ENCODE data around the gene EMID1. TPM values are rescaled to one million over a fixed set of nuclear protein-coding genes. Genes with fewer than 3 reads are reported as not detected.
A peak's percentile ranks its signal among the peaks of the same experiment; 100 is the strongest.

EMID1 gene
- total and polyA plus RNA-seq, 5 donors from 2014 or later = 0.40 to 1.3 TPM; not detected in 3

- Histone ChIP-seq H3K4me3 (ENCODE audit: low read depth, low read length) (no peak overlapping the region), H3K9me3 (ENCODE audit: control insufficient read depth in 2 of 2, low read length in 2 of 2) (no peaks in the 10 kb centered on the region), H3K4me1 (ENCODE audit: control insufficient read depth, insufficient read depth, low read length, poor library complexity, severe bottlenecking) (no peaks in the 10 kb centered on the region), H3K36me3 (ENCODE audit: control insufficient read depth, insufficient read depth, low read length) (no peaks in the 10 kb centered on the region), H3K27ac (ENCODE audit: insufficient read depth, low read length, poor library complexity, severe bottlenecking) (no peak overlapping the region), H3K27me3 (ENCODE audit: control insufficient read depth, insufficient read depth, low read length) (no peaks in the 10 kb centered on the region)
- peaks cover 5% of the 10 kb centered on the region for H3K27me3 Mint-ChIP-seq
- H3K4me1 Mint-ChIP-seq = peaks cover 0 to 6% (median under 1%) of the 10 kb centered on the region in 4 donors
- H3K27ac Mint-ChIP-seq = no peak overlapping the region
- no peaks in the 10 kb centered on the region for H3K36me3 Mint-ChIP-seq
- H3K9me3 Mint-ChIP-seq = peaks cover 0 to 6% (median 2%) of the 10 kb centered on the region in 7 donors
- ATAC-seq (ENCODE audit: low read depth in 2 of 2) (no peak), DNase-seq (no peak)
- no peak overlapping the region for H3K4me3 Mint-ChIP-seq
These were observed 9.6 kb upstream of the EMID1 start for GRCh38 chr22:29195964-29196666.

GRCh38 chr22:29197096-29197495, 8.6 kb upstream of the EMID1 start:
- H3K4me1 Mint-ChIP-seq = peaks cover 0 to 12% (median 4%) of the 10 kb centered on the region in 4 donors
- peaks cover 0 to 6% (median 2%) of the 10 kb centered on the region in 7 donors for H3K9me3 Mint-ChIP-seq
- no peaks in the 10 kb centered on the region for H3K36me3 Mint-ChIP-seq
- H3K4me3 ChIP-seq (ENCODE audit: low read depth, low read length) = no peak overlapping the region
- DNase-seq = no peak
- ATAC-seq (ENCODE audit: low read depth in 2 of 2) = no peak
- no peaks in the 10 kb centered on the region for H3K9me3 ChIP-seq (ENCODE audit: control insufficient read depth in 2 of 2, low read length in 2 of 2)
- no peaks in the 10 kb centered on the region for H3K36me3 ChIP-seq (ENCODE audit: control insufficient read depth, insufficient read depth, low read length)
- peaks cover 5% of the 10 kb centered on the region for H3K27me3 Mint-ChIP-seq
- no peaks in the 10 kb centered on the region for H3K27me3 ChIP-seq (ENCODE audit: control insufficient read depth, insufficient read depth, low read length)
- no peak overlapping the region for H3K4me3 Mint-ChIP-seq
- H3K4me1 ChIP-seq (ENCODE audit: control insufficient read depth, insufficient read depth, low read length, poor library complexity, severe bottlenecking) = peaks cover 5% of the 10 kb centered on the region
- H3K27ac ChIP-seq (ENCODE audit: insufficient read depth, low read length, poor library complexity, severe bottlenecking) = no peak overlapping the region
- H3K27ac Mint-ChIP-seq = no peak overlapping the region

GRCh38 chr22:29198240-29198639, 7.5 kb upstream of the EMID1 start:
- DNase-seq (no peak), ATAC-seq (ENCODE audit: low read depth in 2 of 2) (no peak)
- H3K4me1 Mint-ChIP-seq = peaks cover 5 to 22% (median 11%) of the 10 kb centered on the region in 4 donors
- peaks cover 14% of the 10 kb centered on the region for H3K4me1 ChIP-seq (ENCODE audit: control insufficient read depth, insufficient read depth, low read length, poor library complexity, severe bottlenecking)
- H3K27ac ChIP-seq (ENCODE audit: insufficient read depth, low read length, poor library complexity, severe bottlenecking) = no peak overlapping the region
- no peak overlapping the region for H3K4me3 Mint-ChIP-seq
- no peak overlapping the region for H3K27ac Mint-ChIP-seq
- H3K36me3 ChIP-seq (ENCODE audit: control insufficient read depth, insufficient read depth, low read length) = no peaks in the 10 kb centered on the region
- H3K36me3 Mint-ChIP-seq = no peaks in the 10 kb centered on the region
- no peak overlapping the region for H3K4me3 ChIP-seq (ENCODE audit: low read depth, low read length)
- no peaks in the 10 kb centered on the region for H3K27me3 ChIP-seq (ENCODE audit: control insufficient read depth, insufficient read depth, low read length)
- H3K27me3 Mint-ChIP-seq = peaks cover 5% of the 10 kb centered on the region
- peaks cover 0 to 6% (median 2%) of the 10 kb centered on the region in 7 donors for H3K9me3 Mint-ChIP-seq
- no peaks in the 10 kb centered on the region for H3K9me3 ChIP-seq (ENCODE audit: control insufficient read depth in 2 of 2, low read length in 2 of 2)

GRCh38 chr22:29199702-29200400, 5.8 kb upstream of the EMID1 start:
- Mint-ChIP-seq H3K27me3 (peaks cover 9% of the 10 kb centered on the region), H3K9me3 (peaks cover 0 to 3% (median 0%) of the 10 kb centered on the region in 7 donors), H3K36me3 (no peaks in the 10 kb centered on the region), H3K4me3 (peak overlapping the region in 1 of 4 donors; percentile 23), H3K4me1 (peaks cover 5 to 30% (median 13%) of the 10 kb centered on the region in 4 donors), H3K27ac (no peak overlapping the region)
- H3K4me3 ChIP-seq (ENCODE audit: low read depth, low read length) = no peak overlapping the region
- H3K36me3 ChIP-seq (ENCODE audit: control insufficient read depth, insufficient read depth, low read length) = no peaks in the 10 kb centered on the region
- DNase-seq = no peak
- no peak for ATAC-seq (ENCODE audit: low read depth in 2 of 2)
- no peaks in the 10 kb centered on the region for H3K27me3 ChIP-seq (ENCODE audit: control insufficient read depth, insufficient read depth, low read length)
- H3K4me1 ChIP-seq (ENCODE audit: control insufficient read depth, insufficient read depth, low read length, poor library complexity, severe bottlenecking) = peaks cover 14% of the 10 kb centered on the region
- no peaks in the 10 kb centered on the region for H3K9me3 ChIP-seq (ENCODE audit: control insufficient read depth in 2 of 2, low read length in 2 of 2)
- H3K27ac ChIP-seq (ENCODE audit: insufficient read depth, low read length, poor library complexity, severe bottlenecking) = no peak overlapping the region

GRCh38 chr22:29200901-29201300, 4.8 kb upstream of the EMID1 start:
- H3K36me3 Mint-ChIP-seq = no peaks in the 10 kb centered on the region
- H3K4me3 ChIP-seq (ENCODE audit: low read depth, low read length) = no peak overlapping the region
- peaks cover 5 to 30% (median 15%) of the 10 kb centered on the region in 4 donors for H3K4me1 Mint-ChIP-seq
- ATAC-seq (ENCODE audit: low read depth in 2 of 2) (no peak), DNase-seq (no peak)
- H3K27ac Mint-ChIP-seq = no peak overlapping the region
- H3K27me3 Mint-ChIP-seq = peaks cover 13% of the 10 kb centered on the region
- H3K27me3 ChIP-seq (ENCODE audit: control insufficient read depth, insufficient read depth, low read length) = no peaks in the 10 kb centered on the region
- H3K4me3 Mint-ChIP-seq = no peak overlapping the region
- peaks cover 0 to 1% (median 0%) of the 10 kb centered on the region in 7 donors for H3K9me3 Mint-ChIP-seq
- H3K36me3 ChIP-seq (ENCODE audit: control insufficient read depth, insufficient read depth, low read length) = no peaks in the 10 kb centered on the region
- H3K9me3 ChIP-seq (ENCODE audit: control insufficient read depth in 2 of 2, low read length in 2 of 2) = no peaks in the 10 kb centered on the region
- peaks cover 20% of the 10 kb centered on the region for H3K4me1 ChIP-seq (ENCODE audit: control insufficient read depth, insufficient read depth, low read length, poor library complexity, severe bottlenecking)
- H3K27ac ChIP-seq (ENCODE audit: insufficient read depth, low read length, poor library complexity, severe bottlenecking) = no peak overlapping the region

DNA sequence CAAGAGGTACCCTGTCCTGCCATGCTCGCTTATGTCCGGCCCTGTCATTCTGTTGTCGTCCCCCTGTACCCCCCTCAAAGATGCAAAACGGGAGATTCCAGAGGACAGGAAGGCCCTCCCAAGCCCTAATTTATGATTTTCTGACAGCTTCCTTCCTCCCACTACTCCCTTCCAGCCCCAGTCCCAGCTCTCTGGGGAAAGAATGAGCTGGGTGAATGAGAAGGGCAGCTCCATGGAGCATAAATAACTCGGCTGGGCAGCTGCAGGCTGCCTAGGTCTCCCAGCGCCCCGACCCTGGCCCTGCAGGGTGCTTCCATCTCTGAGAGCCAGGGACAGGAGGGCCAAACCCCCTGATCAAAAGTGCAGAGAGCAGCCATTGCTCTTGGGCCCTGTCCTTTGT, 3.9 kb upstream of the EMID1 start:
- DNase-seq (no peak), ATAC-seq (ENCODE audit: low read depth in 2 of 2) (no peak)
- peaks cover 5 to 35% (median 17%) of the 10 kb centered on the region in 4 donors for H3K4me1 Mint-ChIP-seq
- peak overlapping the region in 1 of 3 donors; percentile 73 for H3K27ac Mint-ChIP-seq
- Histone ChIP-seq H3K27ac (ENCODE audit: insufficient read depth, low read length, poor library complexity, severe bottlenecking) (no peak overlapping the region), H3K36me3 (ENCODE audit: control insufficient read depth, insufficient read depth, low read length) (no peaks in the 10 kb centered on the region), H3K27me3 (ENCODE audit: control insufficient read depth, insufficient read depth, low read length) (no peaks in the 10 kb centered on the region), H3K4me3 (ENCODE audit: low read depth, low read length) (no peak overlapping the region), H3K9me3 (ENCODE audit: control insufficient read depth in 2 of 2, low read length in 2 of 2) (no peaks in the 10 kb centered on the region), H3K4me1 (ENCODE audit: control insufficient read depth, insufficient read depth, low read length, poor library complexity, severe bottlenecking) (peaks cover 20% of the 10 kb centered on the region)
- H3K9me3 Mint-ChIP-seq = peaks cover 0 to 1% (median 0%) of the 10 kb centered on the region in 7 donors
- no peaks in the 10 kb centered on the region for H3K36me3 Mint-ChIP-seq
- H3K4me3 Mint-ChIP-seq = peak overlapping the region in 1 of 4 donors; percentile 8
- H3K27me3 Mint-ChIP-seq = peaks cover 20% of the 10 kb centered on the region

- H3K36me3 Mint-ChIP-seq = no peaks in the 10 kb centered on the region
- H3K9me3 Mint-ChIP-seq = no peaks in the 10 kb centered on the region
- H3K27me3 ChIP-seq (ENCODE audit: control insufficient read depth, insufficient read depth, low read length) = no peaks in the 10 kb centered on the region
- no peaks in the 10 kb centered on the region for H3K36me3 ChIP-seq (ENCODE audit: control insufficient read depth, insufficient read depth, low read length)
- peaks cover 5 to 36% (median 17%) of the 10 kb centered on the region in 4 donors for H3K4me1 Mint-ChIP-seq
- peaks cover 27% of the 10 kb centered on the region for H3K27me3 Mint-ChIP-seq
- peak; percentile 33 to 65 for ATAC-seq (ENCODE audit: low read depth in 2 of 2)
- H3K9me3 ChIP-seq (ENCODE audit: control insufficient read depth in 2 of 2, low read length in 2 of 2) = no peaks in the 10 kb centered on the region
- DNase-seq = peak in 2 of 3 donors; percentile 12 to 73
- H3K27ac Mint-ChIP-seq = peak overlapping the region in 2 of 3 donors; percentile 71 to 73
- H3K4me1 ChIP-seq (ENCODE audit: control insufficient read depth, insufficient read depth, low read length, poor library complexity, severe bottlenecking) = peaks cover 20% of the 10 kb centered on the region
- H3K27ac ChIP-seq (ENCODE audit: insufficient read depth, low read length, poor library complexity, severe bottlenecking) = no peak overlapping the region
- peak overlapping the region; percentile 29 to 73 (median 42) for H3K4me3 Mint-ChIP-seq
- peak overlapping the region; percentile 41 for H3K4me3 ChIP-seq (ENCODE audit: low read depth, low read length)
These were observed 3.2 kb upstream of the EMID1 start for GRCh38 chr22:29202212-29203192.

All from CD4-positive, CD25-positive, alpha-beta regulatory T cell (primary cell).